Transverse colon (tissue), 4 donors: Measurements from ENCODE around the gene RHBDD1. TPM values are rescaled to one million over a fixed set of nuclear protein-coding genes. Genes with fewer than 3 reads are reported as not detected.

Experiments used
- DNase-seq: peaks from one replicate; pipeline ENCODE4 v3.0.0-alpha.2; 2019
- H3K27ac ChIP-seq, 4 donors: fragments of 200-600 bp; sonication (generic); 2 replicates each; pipeline ENCODE4 v1.5.1; 2016 to 2018; ENCODE audit warnings: inconsistent platforms in 4 of 4
- H3K27me3 ChIP-seq: fragments of 200-600 bp; sonication (generic); 2 replicates; pipeline ENCODE4 v1.5.1; 2017; ENCODE audit warnings: inconsistent platforms
- H3K36me3 ChIP-seq, 4 donors: fragments of 200-600 bp; sonication (generic); 2 replicates each; pipeline ENCODE4 v1.5.1; 2017 to 2019; ENCODE audit warnings: inconsistent platforms in 4 of 4
- H3K4me1 ChIP-seq, 4 donors: fragments of 200-600 bp; sonication (generic); 2 replicates each; pipeline ENCODE4 v1.5.1; 2017 to 2020; ENCODE audit warnings: inconsistent platforms in 4 of 4
- H3K4me3 ChIP-seq, 4 donors: fragments of 200-600 bp; sonication (generic); 1 replicate in 1 of 4; 2 replicates in 3 of 4; pipeline versions ENCODE4 v1.5.1 to v1.6.1; 2017 to 2019; ENCODE audit warnings: inconsistent platforms in 4 of 4
- H3K9me3 ChIP-seq, 2 donors: fragments of 200-600 bp; sonication (generic); 2 replicates each; pipeline ENCODE4 v1.5.1; 2017 to 2019; ENCODE audit warnings: inconsistent platforms in 2 of 2
- CTCF ChIP-seq, 5 experiments: fragments of 200-600 bp in 3 of 5; fragments of 450-650 bp in 2 of 5; sonication (generic) in 3 of 5; IDR thresholded peaks; 1 replicate in 2 of 5; 2 replicates in 3 of 5; pipeline ENCODE4 v1.5.1; 2016 to 2017; ENCODE audit warnings: antibody characterized with exemption in 5 of 5, inconsistent platforms in 3 of 5, mild to moderate bottlenecking in 2 of 5, moderate library complexity in 1 of 5
- EP300 ChIP-seq: sonication (generic); formaldehyde crosslinking; IDR thresholded peaks from one replicate; pipeline ENCODE4 v1.6.1; 2017; ENCODE audit warnings: antibody characterized with exemption, low read depth
- POLR2A ChIP-seq: fragments of 450-650 bp; IDR thresholded peaks from one replicate; pipeline ENCODE4 v1.6.1; 2016; ENCODE audit warnings: antibody characterized with exemption, mild to moderate bottlenecking, moderate library complexity
- POLR2AphosphoS5 ChIP-seq, 3 donors: sonication (generic); formaldehyde crosslinking; IDR thresholded peaks; one replicate each; pipeline ENCODE4 v1.6.1; 2016; ENCODE audit warnings: antibody characterized with exemption in 3 of 3
- WGBS, 2 donors: methylation state at CpG; one replicate each; pipeline ENCODE4 v1.1.5; 2018; ENCODE audit warnings: low coverage in 1 of 2; 5-methylcytosine and 5-hydroxymethylcytosine counted together
- in situ Hi-C, 4 donors: fragments of 200-750 bp; cut with MboI; loops; one replicate each; pipeline versions ENCODE4 v1.15.0 to v1.15.1; 2017; ENCODE audit warnings: low sequenced_read_pairs in 3 of 4, low pct_ligation_motif_present in 1 of 4, low pct_unique_long_range_greater_than_20kb in 1 of 4
- intact Hi-C: fragments of 100-400 bp; cut with DNase I; formaldehyde crosslinking; loops from one replicate; pipeline ENCODE4 v1.15.1; 2023; ENCODE audit warnings: low total_unique reads
- total RNA-seq, 4 donors: library from RNA; depleted of rRNA; stranded (reverse); fragments of >200 nt; gene quantifications; one replicate each; pipeline ENCODE4 v1.1.0, GENCODE V29; 2016

Gene RHBDD1
- total RNA-seq, 4 donors from 2014 or later: 11.9 to 47.5 (median 22.5) TPM

GRCh38 chr2:226885769-226886435 lies 50.0 kb downstream of the RHBDD1 start:
- Histone ChIP-seq H3K27ac (no peak overlapping the region), H3K36me3 (no peaks in the 10 kb centered on the region), H3K27me3 (no peaks in the 10 kb centered on the region), H3K9me3 (no peaks in the 10 kb centered on the region), H3K4me1 (no peaks in the 10 kb centered on the region), H3K4me3 (no peak overlapping the region)
- intact Hi-C loops: no loop called here
- 86 to 88% methylated on average over 8 of the region's 8 CpGs for WGBS, 2 donors
- DNase-seq: no peak
- no peak for TF ChIP-seq EP300
- no peak for TF ChIP-seq CTCF (IDR thresholded peaks at IDR 0.05)
- TF ChIP-seq POLR2AphosphoS5 (IDR thresholded peaks at IDR 0.05): no peak
- no peak for TF ChIP-seq POLR2A
- in situ Hi-C loops: no loop called here

- no peaks in the 10 kb centered on the region for H3K27me3 ChIP-seq
- no peaks in the 10 kb centered on the region for H3K36me3 ChIP-seq
- in situ Hi-C loops: no loop called here
These were observed 52.1 kb downstream of the RHBDD1 start for GRCh38 chr2:226887940-226888339.

GRCh38 chr2:226888378-226888965 lies 52.6 kb downstream of the RHBDD1 start:
- H3K4me3 ChIP-seq: no peak overlapping the region
- no peaks in the 10 kb centered on the region for H3K9me3 ChIP-seq
- H3K27ac ChIP-seq: no peak overlapping the region
- intact Hi-C loops (no loop called here), in situ Hi-C loops (no loop called here)
- TF ChIP-seq POLR2A (no peak), POLR2AphosphoS5 (IDR thresholded peaks at IDR 0.05) (no peak), EP300 (no peak), CTCF (IDR thresholded peaks at IDR 0.05) (no peak)
- no peaks in the 10 kb centered on the region for H3K36me3 ChIP-seq
- no peaks in the 10 kb centered on the region for H3K27me3 ChIP-seq
- DNase-seq: no peak
- 60 to 89% methylated on average over 2 of the region's 2 CpGs for WGBS, 2 donors
- no peaks in the 10 kb centered on the region for H3K4me1 ChIP-seq

More at GRCh38 chr2:226887940-226888339, 52.1 kb downstream of the RHBDD1 start:
- DNase-seq: no peak
- intact Hi-C loops: no loop called here
- Histone ChIP-seq H3K4me1 (no peaks in the 10 kb centered on the region), H3K27ac (no peak overlapping the region), H3K4me3 (no peak overlapping the region), H3K9me3 (no peaks in the 10 kb centered on the region)
- 86 to 100% methylated on average over 4 to 6 of the region's 6 CpGs for WGBS, 2 donors
- TF ChIP-seq POLR2AphosphoS5 (IDR thresholded peaks at IDR 0.05) (no peak), CTCF (IDR thresholded peaks at IDR 0.05) (no peak), EP300 (no peak), POLR2A (no peak)

- H3K4me1 ChIP-seq: no peaks in the 10 kb centered on the region
- 67 to 89% methylated on average over 2 to 4 of the region's 4 CpGs for WGBS, 2 donors
- in situ Hi-C loops (no loop called here), intact Hi-C loops (no loop called here)
- no peak overlapping the region for H3K4me3 ChIP-seq
- H3K27me3 ChIP-seq: no peaks in the 10 kb centered on the region
- DNase-seq: no peak
- no peaks in the 10 kb centered on the region for H3K9me3 ChIP-seq
- TF ChIP-seq POLR2A (no peak), CTCF (IDR thresholded peaks at IDR 0.05) (no peak), EP300 (no peak), POLR2AphosphoS5 (IDR thresholded peaks at IDR 0.05) (no peak)
- H3K27ac ChIP-seq: no peak overlapping the region
- no peaks in the 10 kb centered on the region for H3K36me3 ChIP-seq
These were observed 53.1 kb downstream of the RHBDD1 start for GRCh38 chr2:226888971-226889370.
